SK-N-SH (cell line): ENCODE measurements around the gene MPDZ. TPM values are rescaled to one million over a fixed set of nuclear protein-coding genes. Genes with fewer than 3 reads are reported as not detected.

Experiments
- CTCF ChIA-PET: fragments of 300-600, 350-600 bp; formaldehyde crosslinking; extraction: SDS; loops from one replicate; lab custom pipeline; 2021; lab: Yijun Ruan, JAX
- POLR2A ChIA-PET: fragments of 350-600 bp; sonication (Branson Sonifier 250); formaldehyde crosslinking; extraction: SDS; loops from one replicate; lab custom pipeline; 2020; ENCODE audit warnings: antibody characterized with exemption, inconsistent platforms; lab: Yijun Ruan, JAX
- DNase-seq: peaks from one replicate; pipeline ENCODE4 v3.0.0; 2012
- H2AFZ ChIP-seq: fragments of 200-600 bp; sonication (generic); 2 replicates; pipeline ENCODE4 v1.8.1; 2016; ENCODE audit warnings: antibody characterized with exemption, mild to moderate bottlenecking, low read depth
- H3F3A ChIP-seq: fragments of 200-600 bp; sonication (generic); replicated peaks from 2 replicates; pipeline ENCODE3; 2016; ENCODE audit warnings: antibody characterized with exemption, mild to moderate bottlenecking; ENCODE audit not compliant: insufficient read depth
- H3K27ac ChIP-seq, 2 experiments: fragments of 200-500 bp in 1 of 2; fragments of 200-600 bp in 1 of 2; sonication (Bioruptor generic) in 1 of 2; sonication (generic), shearing (Covaris generic) in 1 of 2; 2 replicates each; pipeline versions ENCODE4 v1.5.1 to v1.6.1; 2014 to 2016; ENCODE audit warnings: low read depth in 2 of 2, inconsistent platforms in 1 of 2, low read length in 1 of 2, mild to moderate bottlenecking in 1 of 2, mixed read lengths in 1 of 2
- H3K27me3 ChIP-seq: fragments of 200-600 bp; sonication (generic), shearing (Covaris generic); 2 replicates; pipeline ENCODE4 v1.6.1; 2016; ENCODE audit warnings: mixed run types; ENCODE audit not compliant: insufficient read depth
- H3K36me3 ChIP-seq, 2 experiments: fragments of 200-500 bp in 1 of 2; fragments of 200-600 bp in 1 of 2; sonication (Bioruptor generic) in 1 of 2; sonication (generic) in 1 of 2; replicated peaks in 1 of 2; 2 replicates each; pipeline versions ENCODE3 to v1.5.1; 2014 to 2016; ENCODE audit warnings: low read length in 1 of 2, mild to moderate bottlenecking in 1 of 2; ENCODE audit not compliant: insufficient read depth in 2 of 2, control insufficient read depth in 1 of 2
- H3K4me1 ChIP-seq, 2 experiments: fragments of 200-500 bp in 1 of 2; fragments of 200-600 bp in 1 of 2; sonication (Bioruptor generic) in 1 of 2; sonication (generic), shearing (Covaris generic) in 1 of 2; 2 replicates each; pipeline versions ENCODE4 v1.5.1 to v1.6.1; 2014 to 2016; ENCODE audit warnings: low read depth in 1 of 2, low read length in 1 of 2, mixed run types in 1 of 2; ENCODE audit not compliant: insufficient read depth in 2 of 2, control insufficient read depth in 1 of 2
- H3K4me2 ChIP-seq: fragments of 200-600 bp; sonication (generic), shearing (Covaris generic); 2 replicates; pipeline ENCODE4 v1.6.1; 2017; ENCODE audit warnings: mixed run types
- H3K4me3 ChIP-seq, 2 experiments: fragments of 200-500 bp in 1 of 2; fragments of 200-600 bp in 1 of 2; sonication (Bioruptor generic) in 1 of 2; sonication (generic), shearing (Covaris generic) in 1 of 2; 2 replicates each; pipeline versions ENCODE4 v1.5.1 to v1.8.1; 2014 to 2016; ENCODE audit warnings: low read depth in 2 of 2, inconsistent platforms in 1 of 2, low read length in 1 of 2, mild to moderate bottlenecking in 1 of 2, mixed read lengths in 1 of 2, moderate library complexity in 1 of 2
- H3K79me2 ChIP-seq: fragments of 200-600 bp; sonication (generic); 2 replicates; pipeline ENCODE4 v1.8.1; 2017; ENCODE audit warnings: mild to moderate bottlenecking; ENCODE audit not compliant: insufficient read depth
- H3K9ac ChIP-seq: fragments of 200-600 bp; sonication (generic); 2 replicates; pipeline ENCODE4 v1.6.1; 2017; ENCODE audit warnings: mixed run types
- H3K9me2 ChIP-seq: fragments of 200-600 bp; sonication (generic); 2 replicates; pipeline ENCODE4 v1.6.1; 2017; ENCODE audit warnings: mixed run types
- H3K9me3 ChIP-seq: fragments of 200-600 bp; sonication (generic); 2 replicates; pipeline ENCODE4 v1.6.1; 2017; ENCODE audit warnings: mixed run types, mild to moderate bottlenecking, moderate library complexity
- H4K20me1 ChIP-seq: fragments of 200-600 bp; sonication (generic); 2 replicates; pipeline ENCODE4 v1.6.1; 2017; ENCODE audit warnings: mild to moderate bottlenecking, mixed run types; ENCODE audit not compliant: insufficient read depth
- EP300 ChIP-seq, 2 experiments: IDR thresholded peaks; 2 replicates each; pipeline versions ENCODE4 v1.4.0 to v1.6.1; 2012; ENCODE audit warnings: borderline replicate concordance in 1 of 2, low read depth in 1 of 2, low read length in 1 of 2
- FOSL2 ChIP-seq: IDR thresholded peaks from 2 replicates; pipeline ENCODE4 v1.4.0; 2012; ENCODE audit warnings: low read depth, mild to moderate bottlenecking, moderate library complexity, borderline replicate concordance
- FOXJ3 ChIP-seq: sonication (generic); formaldehyde crosslinking; IDR thresholded peaks from 2 replicates; pipeline ENCODE4 v1.5.1; 2020; ENCODE audit warnings: mild to moderate bottlenecking, missing genetic modification reagents
- FOXM1 ChIP-seq: IDR thresholded peaks from 2 replicates; pipeline ENCODE4 v1.4.0; 2012; ENCODE audit warnings: low read depth, mild to moderate bottlenecking
- IRF3 ChIP-seq: fragments of 150-350 bp; IDR thresholded peaks from 2 replicates; pipeline ENCODE4 v1.6.1; 2016; ENCODE audit warnings: mild to moderate bottlenecking, low read depth, low read length
- NRF1 ChIP-seq: IDR thresholded peaks from 2 replicates; pipeline ENCODE4 v1.6.1; 2012; ENCODE audit warnings: low read depth, mild to moderate bottlenecking, low read length
- POLR2AphosphoS5 ChIP-seq: IDR thresholded peaks from 2 replicates; pipeline ENCODE4 v1.6.1; 2012; ENCODE audit warnings: low read depth, low read length
- RCOR1 ChIP-seq: fragments of 150-350 bp; IDR thresholded peaks from 2 replicates; pipeline ENCODE4 v1.6.1; 2017; ENCODE audit warnings: antibody characterized with exemption, low read length
- RFX5 ChIP-seq: IDR thresholded peaks from 2 replicates; pipeline ENCODE4 v1.6.1; 2012; ENCODE audit warnings: mild to moderate bottlenecking, improper control_type of control experiment, low read length
- TCF12 ChIP-seq: IDR thresholded peaks from 2 replicates; pipeline ENCODE4 v1.4.0; 2012
- YY1 ChIP-seq: IDR thresholded peaks from 2 replicates; pipeline ENCODE4 v1.4.0; 2012; ENCODE audit warnings: low read depth, mild to moderate bottlenecking
- ZBTB33 ChIP-seq: IDR thresholded peaks from 2 replicates; pipeline ENCODE4 v1.4.0; 2012; ENCODE audit warnings: low read depth, borderline replicate concordance
- WGBS: methylation state at CpG from one replicate; pipeline ENCODE4 v1.1.6; 2017; ENCODE audit warnings: low lambda C conversion rate; 5-methylcytosine and 5-hydroxymethylcytosine counted together
- polyA plus RNA-seq, 3 experiments: library from polyadenylated mRNA; depleted of rRNA; stranded (reverse); fragments of >200 nt; gene quantifications; 2 replicates each; pipeline ENCODE4 v1.2.3, GENCODE V29; 2012
- TF ChIP-seq, protein P1 (sequence below): fragments of 200-600 bp; sonication (generic); IDR thresholded peaks from 2 replicates; pipeline ENCODE4 v1.6.1; 2017; ENCODE audit warnings: antibody characterized with exemption, mild to moderate bottlenecking, moderate library complexity

Gene MPDZ
- polyA plus RNA-seq, 1 of the 3 experiments (the other 2 are of a cell fraction) = 20.5 TPM

DNA sequence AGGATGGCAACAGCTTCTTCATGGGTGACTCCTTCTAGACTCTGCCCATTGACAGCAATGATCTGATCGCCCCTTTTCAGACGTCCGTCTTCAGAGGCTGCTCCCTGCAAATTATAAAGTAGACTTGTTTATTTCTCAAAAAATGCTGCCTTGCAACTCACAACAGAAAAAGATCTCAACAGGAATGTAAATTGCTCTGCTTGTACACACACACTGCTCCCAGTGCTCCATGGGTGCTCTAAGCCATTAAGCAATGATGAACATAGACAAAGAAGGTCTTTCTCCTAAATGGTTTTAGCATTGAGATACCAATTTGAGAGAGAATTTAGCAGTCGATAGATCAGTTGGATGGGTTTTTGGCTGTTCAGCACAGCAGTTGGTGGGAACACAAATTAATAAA, 172.5 kb downstream of the MPDZ start:
- H3K4me2 ChIP-seq = no peak overlapping the region
- no peaks in the 10 kb centered on the region; the same call in 1 of the 2 replicates for H3K79me2 ChIP-seq
- peaks cover 51 to 78% of the 10 kb centered on the region in 2 experiments for H3K36me3 ChIP-seq
- TF ChIP-seq TCF12 = no peak
- no peak for TF ChIP-seq IRF3
- TF ChIP-seq NRF1 = no peak
- no peak overlapping the region for H3K4me3 ChIP-seq
- H3K4me1 ChIP-seq = peaks cover 0 to 10% of the 10 kb centered on the region in 2 experiments; a peak in 3 of 4 replicates
- H3K27me3 ChIP-seq = no peaks in the 10 kb centered on the region
- 98% methylated on average over 4 of the region's 4 CpGs for WGBS
- no peaks in the 10 kb centered on the region for H3K9me3 ChIP-seq
- no peak for DNase-seq
- no peaks in the 10 kb centered on the region for H3K9me2 ChIP-seq
- H3K27ac ChIP-seq = no peak overlapping the region
- ChIA-PET CTCF (interaction anchor here (0.9 kb wide), 1 partner anchor 17 kb away, joined by 3 read pairs; no protein-coding TSS in a partner anchor), POLR2A (no interaction called here)
- no peaks in the 10 kb centered on the region for H3F3A ChIP-seq
- no peak overlapping the region for H3K9ac ChIP-seq
- H4K20me1 ChIP-seq = no peaks in the 10 kb centered on the region
- no peak overlapping the region for H2AFZ ChIP-seq

DNA sequence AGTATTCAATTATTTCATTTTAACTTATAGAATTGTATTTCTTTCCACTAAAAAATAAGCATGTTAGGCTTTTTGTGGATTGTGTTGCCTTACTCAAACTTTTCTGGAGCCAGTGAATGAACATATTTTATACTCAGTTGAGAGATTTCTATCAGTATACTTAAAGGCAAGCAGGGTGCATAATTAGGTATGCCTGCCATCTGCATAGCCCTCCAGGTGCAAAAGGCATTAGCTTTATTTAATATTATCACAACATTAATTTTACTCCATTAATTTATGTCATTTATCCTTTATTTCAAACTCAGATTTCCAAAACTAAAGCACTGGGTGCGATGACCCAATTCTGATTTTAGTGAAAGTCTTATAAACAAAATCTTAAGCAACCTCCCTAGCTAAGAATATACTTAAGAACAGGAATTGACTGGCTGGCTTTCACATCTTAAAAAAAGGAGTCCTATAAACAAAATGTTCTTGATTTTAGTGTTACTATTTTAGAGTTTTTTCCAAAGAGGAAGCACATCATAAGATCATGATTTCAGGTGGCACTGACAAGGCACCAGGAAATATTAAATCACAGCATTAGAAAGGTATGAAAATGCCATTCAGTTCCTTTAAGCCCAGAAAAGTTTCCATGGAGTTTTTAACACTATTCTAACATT, 178.4 kb downstream of the MPDZ start:
- no peak for TF ChIP-seq YY1
- TF ChIP-seq ZBTB33 = no peak
- TF ChIP-seq, protein P1, sequence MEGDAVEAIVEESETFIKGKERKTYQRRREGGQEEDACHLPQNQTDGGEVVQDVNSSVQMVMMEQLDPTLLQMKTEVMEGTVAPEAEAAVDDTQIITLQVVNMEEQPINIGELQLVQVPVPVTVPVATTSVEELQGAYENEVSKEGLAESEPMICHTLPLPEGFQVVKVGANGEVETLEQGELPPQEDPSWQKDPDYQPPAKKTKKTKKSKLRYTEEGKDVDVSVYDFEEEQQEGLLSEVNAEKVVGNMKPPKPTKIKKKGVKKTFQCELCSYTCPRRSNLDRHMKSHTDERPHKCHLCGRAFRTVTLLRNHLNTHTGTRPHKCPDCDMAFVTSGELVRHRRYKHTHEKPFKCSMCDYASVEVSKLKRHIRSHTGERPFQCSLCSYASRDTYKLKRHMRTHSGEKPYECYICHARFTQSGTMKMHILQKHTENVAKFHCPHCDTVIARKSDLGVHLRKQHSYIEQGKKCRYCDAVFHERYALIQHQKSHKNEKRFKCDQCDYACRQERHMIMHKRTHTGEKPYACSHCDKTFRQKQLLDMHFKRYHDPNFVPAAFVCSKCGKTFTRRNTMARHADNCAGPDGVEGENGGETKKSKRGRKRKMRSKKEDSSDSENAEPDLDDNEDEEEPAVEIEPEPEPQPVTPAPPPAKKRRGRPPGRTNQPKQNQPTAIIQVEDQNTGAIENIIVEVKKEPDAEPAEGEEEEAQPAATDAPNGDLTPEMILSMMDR = no peak
- no peak for TF ChIP-seq TCF12
- TF ChIP-seq FOXJ3 (CRISPR knock-in tag) = no peak
- TF ChIP-seq IRF3 = no peak
- TF ChIP-seq FOXM1 = no peak
- TF ChIP-seq RFX5 = no peak
- TF ChIP-seq POLR2AphosphoS5 = no peak
- TF ChIP-seq NRF1 = no peak
- no peak for TF ChIP-seq FOSL2
- peak in 1 of 2 experiments; percentile 55; a peak in 1 of 4 replicates for TF ChIP-seq EP300 (IDR thresholded peaks at IDR 0.05; ENCODE audit: borderline replicate concordance in 1 of 2, low read depth in 1 of 2, low read length in 1 of 2)
- TF ChIP-seq RCOR1 = peak; percentile 50; the same call in 1 of the 2 replicates
- WGBS = 100% methylated on average over 1 of the region's 1 CpG
- H4K20me1 ChIP-seq = no peaks in the 10 kb centered on the region
- ChIA-PET POLR2A (no interaction called here), CTCF (no interaction called here)
- H3K4me2 ChIP-seq = no peak overlapping the region
- H3K27ac ChIP-seq = no peak overlapping the region
- no peak overlapping the region for H3K4me3 ChIP-seq
- H3K36me3 ChIP-seq = peaks cover 18 to 24% of the 10 kb centered on the region in 2 experiments
- no peaks in the 10 kb centered on the region for H3K79me2 ChIP-seq
- H3F3A ChIP-seq = no peaks in the 10 kb centered on the region
- H3K9me2 ChIP-seq = no peaks in the 10 kb centered on the region
- no peaks in the 10 kb centered on the region for H3K9me3 ChIP-seq
- no peaks in the 10 kb centered on the region for H3K27me3 ChIP-seq
- no peak for DNase-seq
- H3K4me1 ChIP-seq = no peaks in the 10 kb centered on the region; a peak in 1 of 4 replicates
- H2AFZ ChIP-seq = no peak overlapping the region
- no peak overlapping the region for H3K9ac ChIP-seq
